H9 (cell line): Measurements from ENCODE around the gene LRPPRC. TPM values are rescaled to one million over a fixed set of nuclear protein-coding genes. Genes with fewer than 3 reads are reported as not detected.

Experiments used
- DNase-seq: peaks from one replicate; pipeline ENCODE4 v3.0.0-alpha.2; 2017
- H2AFZ ChIP-seq: one replicate; pipeline ENCODE4 v1.6.1; 2013; ENCODE audit warnings: mild to moderate bottlenecking, low read length, control low read depth, moderate library complexity
- H2AK5ac ChIP-seq: 2 replicates; pipeline ENCODE4 v1.6.1; 2013; ENCODE audit warnings: low read length, control low read depth, mixed read lengths; ENCODE audit not compliant: insufficient read length
- H2BK120ac ChIP-seq: one replicate; pipeline ENCODE4 v1.6.1; 2013; ENCODE audit warnings: low read depth, mild to moderate bottlenecking, low read length, control low read depth, inconsistent platforms; ENCODE audit not compliant: poor library complexity, severe bottlenecking
- H2BK12ac ChIP-seq: 2 replicates; pipeline ENCODE4 v1.6.1; 2013; ENCODE audit warnings: low read length, control low read depth, mixed read lengths, low read depth; ENCODE audit not compliant: insufficient read length
- H2BK15ac ChIP-seq: 2 replicates; pipeline ENCODE4 v1.6.1; 2013; ENCODE audit warnings: low read depth, low read length, control low read depth
- H2BK20ac ChIP-seq: one replicate; pipeline ENCODE4 v1.6.1; 2013; ENCODE audit warnings: low read depth, mild to moderate bottlenecking, low read length, control low read depth, inconsistent platforms; ENCODE audit not compliant: poor library complexity, severe bottlenecking
- H2BK5ac ChIP-seq: 2 replicates; pipeline ENCODE4 v1.6.1; 2013; ENCODE audit warnings: low read length, control low read depth, mixed read lengths; ENCODE audit not compliant: insufficient read length
- H3K14ac ChIP-seq: 2 replicates; pipeline ENCODE4 v1.6.1; 2013; ENCODE audit warnings: low read length, control low read depth; ENCODE audit not compliant: insufficient read depth
- H3K18ac ChIP-seq: 2 replicates; pipeline ENCODE4 v1.6.1; 2013; ENCODE audit warnings: low read depth, mild to moderate bottlenecking, mixed read lengths, low read length, control low read depth; ENCODE audit not compliant: insufficient read length
- H3K23ac ChIP-seq: 2 replicates; pipeline ENCODE4 v1.6.1; 2013; ENCODE audit warnings: low read length, control low read depth, mixed read lengths, low read depth; ENCODE audit not compliant: insufficient read length
- H3K23me2 ChIP-seq: 2 replicates; pipeline ENCODE4 v1.6.1; 2013; ENCODE audit warnings: low read depth, mild to moderate bottlenecking, mixed read lengths, low read length, control low read depth; ENCODE audit not compliant: insufficient read length, poor library complexity, severe bottlenecking
- H3K27ac ChIP-seq: 2 replicates; pipeline ENCODE4 v1.5.1; 2013; ENCODE audit warnings: low read length, control low read depth, mixed read lengths, low read depth; ENCODE audit not compliant: insufficient read length
- H3K27me3 ChIP-seq: 2 replicates; pipeline ENCODE4 v1.6.1; 2013; ENCODE audit warnings: low read length, control low read depth, inconsistent platforms; ENCODE audit not compliant: insufficient read depth
- H3K4ac ChIP-seq: 2 replicates; pipeline ENCODE4 v1.6.1; 2013; ENCODE audit warnings: low read depth, mild to moderate bottlenecking, control low read depth, inconsistent platforms, low read length, moderate library complexity
- H3K4me1 ChIP-seq: 2 replicates; pipeline ENCODE4 v1.6.1; 2013; ENCODE audit warnings: low read length, control low read depth, inconsistent platforms; ENCODE audit not compliant: insufficient read depth
- H3K4me2 ChIP-seq: 2 replicates; pipeline ENCODE4 v1.6.1; 2013; ENCODE audit warnings: low read length, control low read depth, mixed read lengths; ENCODE audit not compliant: insufficient read length, insufficient read depth
- H3K56ac ChIP-seq: 2 replicates; pipeline ENCODE4 v1.6.1; 2013; ENCODE audit warnings: low read depth, mild to moderate bottlenecking, mixed read lengths, low read length, control low read depth; ENCODE audit not compliant: insufficient read length
- H3K79me1 ChIP-seq: 2 replicates; pipeline ENCODE4 v1.6.1; 2013; ENCODE audit warnings: low read depth, mild to moderate bottlenecking, moderate library complexity, low read length, control low read depth, inconsistent platforms; ENCODE audit not compliant: insufficient read depth, poor library complexity, severe bottlenecking
- H3K79me2 ChIP-seq: 2 replicates; pipeline ENCODE4 v1.6.1; 2013; ENCODE audit warnings: low read length, control low read depth, inconsistent platforms; ENCODE audit not compliant: insufficient read depth
- H3K9ac ChIP-seq: 2 replicates; pipeline ENCODE4 v1.6.1; 2013; ENCODE audit warnings: low read length, control low read depth, mixed read lengths; ENCODE audit not compliant: insufficient read length; ENCODE audit errors: extremely low read depth
- H3K9me3 ChIP-seq: one replicate; pipeline ENCODE4 v1.6.1; 2013; ENCODE audit warnings: low read depth, low read length, inconsistent platforms; ENCODE audit not compliant: control insufficient read depth
- H3T11ph ChIP-seq: one replicate; pipeline ENCODE4 v1.6.1; 2013; ENCODE audit warnings: mild to moderate bottlenecking, low read length, control low read depth, inconsistent platforms
- H4K20me1 ChIP-seq: one replicate; pipeline ENCODE4 v1.6.1; 2013; ENCODE audit not compliant: control insufficient read depth, insufficient read length, insufficient read depth
- H4K5ac ChIP-seq: 2 replicates; pipeline ENCODE4 v1.6.1; 2013; ENCODE audit warnings: low read depth, mild to moderate bottlenecking, mixed read lengths, low read length, control low read depth; ENCODE audit not compliant: insufficient read length
- H4K8ac ChIP-seq: replicated peaks from 2 replicates; pipeline ENCODE4 v1.6.1; 2013; ENCODE audit warnings: low read length, control low read depth, mixed read lengths, low read depth; ENCODE audit not compliant: insufficient read length
- H4K91ac ChIP-seq: 2 replicates; pipeline ENCODE4 v1.6.1; 2013; ENCODE audit warnings: low read depth, mild to moderate bottlenecking, moderate library complexity, mixed read lengths, low read length, control low read depth; ENCODE audit not compliant: insufficient read length
- H3K27ac Mint-ChIP-seq, 3 experiments: 2 replicates in 2 of 3; 3 replicates in 1 of 3; pipeline ENCODE4 v1.8.0; 2020 to 2021; ENCODE audit warnings: mixed read lengths in 3 of 3, mild to moderate bottlenecking in 1 of 3, moderate library complexity in 1 of 3
- H3K27me3 Mint-ChIP-seq: 2 replicates; pipeline ENCODE4 v1.8.0; 2021; ENCODE audit warnings: low read depth, mild to moderate bottlenecking, moderate library complexity, mixed read lengths
- H3K36me3 Mint-ChIP-seq, 3 experiments: 2 replicates in 2 of 3; 3 replicates in 1 of 3; pipeline ENCODE4 v1.8.0; 2020 to 2021; ENCODE audit warnings: low read depth in 3 of 3, mixed read lengths in 3 of 3; ENCODE audit not compliant: insufficient read depth in 1 of 3
- H3K4me1 Mint-ChIP-seq, 2 experiments: 2 replicates each; pipeline ENCODE4 v1.8.0; 2020; ENCODE audit warnings: mixed read lengths in 2 of 2
- H3K4me3 Mint-ChIP-seq, 2 experiments: 2 replicates in 1 of 2; 3 replicates in 1 of 2; pipeline ENCODE4 v1.8.0; 2020 to 2021; ENCODE audit warnings: mild to moderate bottlenecking in 2 of 2, mixed read lengths in 2 of 2, moderate library complexity in 1 of 2
- H3K9me3 Mint-ChIP-seq, 2 experiments: 2 replicates in 1 of 2; 3 replicates in 1 of 2; pipeline ENCODE4 v1.8.0; 2020; ENCODE audit warnings: mild to moderate bottlenecking in 2 of 2, mixed read lengths in 2 of 2, moderate library complexity in 1 of 2
- WGBS: extraction: QIAGEN DNeasy Blood & Tissue Kit; methylation state at CpG from one replicate; pipeline ENCODE4 v1.1.7; 2013; ENCODE audit warnings: missing lambda C conversion rate, low lambda C conversion rate, mixed read lengths; ENCODE audit not compliant: insufficient read length; ENCODE audit errors: extremely low coverage; 5-methylcytosine and 5-hydroxymethylcytosine counted together
- total RNA-seq: library from RNA; stranded (reverse); gene quantifications from 2 replicates; pipeline ENCODE4 v1.2.1, GENCODE V29; 2021
- TF ChIP-seq, protein P1 (sequence below): fragments of 200-600 bp; sonication (generic); conservative IDR thresholded peaks from 3 replicates; pipeline ENCODE4 v1.8.0; 2021; ENCODE audit warnings: antibody characterized with exemption, mild to moderate bottlenecking

Gene LRPPRC
- total RNA-seq, 1 experiment from 2014 or later = 182 TPM

DNA sequence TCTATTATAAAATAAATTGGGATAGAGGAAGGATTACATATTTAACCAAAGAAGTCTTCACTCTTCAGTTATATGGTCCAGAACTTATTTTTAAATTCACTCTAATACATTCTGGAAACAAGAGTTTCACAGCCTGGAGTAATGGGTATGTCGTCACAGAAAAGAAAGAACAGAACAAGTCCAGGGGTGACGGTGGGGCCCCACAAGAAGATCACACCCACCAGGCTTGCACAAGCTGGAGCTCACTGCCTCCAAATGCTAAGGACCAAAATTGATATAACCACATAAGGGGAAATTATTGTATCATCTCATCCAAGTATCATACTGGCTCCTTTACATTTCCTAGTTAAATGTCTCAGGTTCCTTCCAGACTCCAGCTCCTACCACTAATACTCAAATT lies 11.3 kb downstream of the LRPPRC start:
- no peak overlapping the region for H4K8ac ChIP-seq
- no peaks in the 10 kb centered on the region; the same call in 1 of the 2 replicates for H3K4me1 ChIP-seq
- Mint-ChIP-seq H3K27me3 (no peaks in the 10 kb centered on the region), H3K4me1 (peaks cover 10 to 12% of the 10 kb centered on the region in 2 experiments), H3K36me3 (peaks cover 24 to 66% (median 57%) of the 10 kb centered on the region in 3 experiments), H3K27ac (peak overlapping the region in 2 of 3 experiments; percentile 25 to 51; a peak in 3 of 7 replicates), H3K9me3 (no peaks in the 10 kb centered on the region), H3K4me3 (no peak overlapping the region)
- H2AFZ ChIP-seq = no peak overlapping the region
- H3K79me2 ChIP-seq = peaks cover 26% of the 10 kb centered on the region; the same call in 1 of the 2 replicates
- no peak overlapping the region for H2BK12ac ChIP-seq
- no peak overlapping the region for H3K4me2 ChIP-seq
- H2AK5ac ChIP-seq = no peak overlapping the region
- H3K9ac ChIP-seq = no peak overlapping the region
- H3K4ac ChIP-seq = no peak overlapping the region
- H3K9me3 ChIP-seq = no peaks in the 10 kb centered on the region
- H4K5ac ChIP-seq = no peak overlapping the region
- no peaks in the 10 kb centered on the region for H4K20me1 ChIP-seq
- H3K18ac ChIP-seq = no peak overlapping the region
- H2BK120ac ChIP-seq = no peak overlapping the region
- no peak overlapping the region for H3K23ac ChIP-seq
- H3K27me3 ChIP-seq = no peaks in the 10 kb centered on the region
- H4K91ac ChIP-seq = no peak overlapping the region
- H3K23me2 ChIP-seq = no peaks in the 10 kb centered on the region
- H3K79me1 ChIP-seq = peaks cover 5% of the 10 kb centered on the region
- no peak overlapping the region for H2BK20ac ChIP-seq
- H3K56ac ChIP-seq = no peak overlapping the region
- TF ChIP-seq, protein P1, sequence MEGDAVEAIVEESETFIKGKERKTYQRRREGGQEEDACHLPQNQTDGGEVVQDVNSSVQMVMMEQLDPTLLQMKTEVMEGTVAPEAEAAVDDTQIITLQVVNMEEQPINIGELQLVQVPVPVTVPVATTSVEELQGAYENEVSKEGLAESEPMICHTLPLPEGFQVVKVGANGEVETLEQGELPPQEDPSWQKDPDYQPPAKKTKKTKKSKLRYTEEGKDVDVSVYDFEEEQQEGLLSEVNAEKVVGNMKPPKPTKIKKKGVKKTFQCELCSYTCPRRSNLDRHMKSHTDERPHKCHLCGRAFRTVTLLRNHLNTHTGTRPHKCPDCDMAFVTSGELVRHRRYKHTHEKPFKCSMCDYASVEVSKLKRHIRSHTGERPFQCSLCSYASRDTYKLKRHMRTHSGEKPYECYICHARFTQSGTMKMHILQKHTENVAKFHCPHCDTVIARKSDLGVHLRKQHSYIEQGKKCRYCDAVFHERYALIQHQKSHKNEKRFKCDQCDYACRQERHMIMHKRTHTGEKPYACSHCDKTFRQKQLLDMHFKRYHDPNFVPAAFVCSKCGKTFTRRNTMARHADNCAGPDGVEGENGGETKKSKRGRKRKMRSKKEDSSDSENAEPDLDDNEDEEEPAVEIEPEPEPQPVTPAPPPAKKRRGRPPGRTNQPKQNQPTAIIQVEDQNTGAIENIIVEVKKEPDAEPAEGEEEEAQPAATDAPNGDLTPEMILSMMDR = no peak
- no peak for DNase-seq
- H3T11ph ChIP-seq = no peak overlapping the region
- no peak overlapping the region for H3K14ac ChIP-seq
- H2BK5ac ChIP-seq = no peak overlapping the region
- no CpG with 5 or more reads among the region's 2 CpGs for WGBS
- H2BK15ac ChIP-seq = no peak overlapping the region
- no peak overlapping the region for H3K27ac ChIP-seq
